ENCODE results near the gene UPB1. TPM values are rescaled to one million over a fixed set of nuclear protein-coding genes. Genes with fewer than 3 reads are reported as not detected.
A peak's percentile ranks its signal among the peaks of the same experiment; 100 is the strongest.

Gene UPB1
- total RNA-seq = under 1 TPM; 0.24 to 0.28 TPM
- long read RNA-seq, donor 1 = 0 reads
- long read RNA-seq, donor 2 = 0 reads

GRCh38 chr22:24494528-24495364 is at the start of gene UPB1:
Gene UPB1 (plus strand): TSS chr22:24495332. CDS start chr22:24495404, 72 bp downstream.
- intact Hi-C loops (cut with DNase I) = no loop called here
- no peak for DNase-seq (ENCODE audit: low spot score)

GRCh38 chr22:24445481-24446259 is 49.5 kb upstream of the UPB1 start:
- no peak for DNase-seq (ENCODE audit: low spot score)

GRCh38 chr22:24446260-24446611 is 48.9 kb upstream of the UPB1 start:
- intact Hi-C loops (cut with DNase I) = no loop called here
- no peak for DNase-seq (ENCODE audit: low spot score)

More at GRCh38 chr22:24445481-24446259, 49.5 kb upstream of the UPB1 start:
- intact Hi-C loops (cut with DNase I) = no loop called here

GRCh38 chr22:24450610-24451009 is 44.5 kb upstream of the UPB1 start:
- DNase-seq (ENCODE audit: low spot score) = no peak
- intact Hi-C loops (cut with DNase I) = no loop called here

GRCh38 chr22:24451162-24451561 is 44.0 kb upstream of the UPB1 start:
- intact Hi-C loops (cut with DNase I) = no loop called here
- DNase-seq (ENCODE audit: low spot score) = no peak

- DNase-seq (ENCODE audit: low spot score) = no peak
- intact Hi-C loops (cut with DNase I) = loop anchor here in 1 of 2 donors (2.0 kb wide), 1 partner anchor 45 kb away; no protein-coding TSS in a partner anchor
Observed at GRCh38 chr22:24453853-24454252, 41.3 kb upstream of the UPB1 start.

- intact Hi-C loops (cut with DNase I) = loop anchor here in 1 of 2 donors (2.0 kb wide), 1 partner anchor 46 kb away; no protein-coding TSS in a partner anchor
- DNase-seq (ENCODE audit: low spot score) = no peak
Observed at GRCh38 chr22:24455039-24455438, 40.1 kb upstream of the UPB1 start.

GRCh38 chr22:24455751-24456426 is 39.2 kb upstream of the UPB1 start:
- DNase-seq (ENCODE audit: low spot score) = peak; percentile 80
- intact Hi-C loops (cut with DNase I) = loop anchor here in 1 of 2 donors (2.0 kb wide), 1 partner anchor 47 kb away; no protein-coding TSS in a partner anchor

GRCh38 chr22:24457894-24458420 is 37.2 kb upstream of the UPB1 start:
- intact Hi-C loops (cut with DNase I) = no loop called here
- DNase-seq (ENCODE audit: low spot score) = no peak

- no peak for DNase-seq (ENCODE audit: low spot score)
- intact Hi-C loops (cut with DNase I) = no loop called here
Observed at GRCh38 chr22:24459911-24460310, 35.2 kb upstream of the UPB1 start.

- intact Hi-C loops (cut with DNase I) = no loop called here
- DNase-seq (ENCODE audit: low spot score) = no peak
Observed at GRCh38 chr22:24460418-24461089, 34.6 kb upstream of the UPB1 start.

- intact Hi-C loops (cut with DNase I) = no loop called here
Observed at GRCh38 chr22:24463071-24463760, 31.9 kb upstream of the UPB1 start.

GRCh38 chr22:24465566-24465965 is 29.6 kb upstream of the UPB1 start:
- intact Hi-C loops (cut with DNase I) = no loop called here
- DNase-seq (ENCODE audit: low spot score) = no peak

More at GRCh38 chr22:24463071-24463760, 31.9 kb upstream of the UPB1 start:
- DNase-seq (ENCODE audit: low spot score) = no peak

GRCh38 chr22:24465975-24466374 is 29.2 kb upstream of the UPB1 start:
- intact Hi-C loops (cut with DNase I) = no loop called here
- DNase-seq (ENCODE audit: low spot score) = no peak

GRCh38 chr22:24466716-24467328 is 28.3 kb upstream of the UPB1 start:
- no peak for DNase-seq (ENCODE audit: low spot score)
- intact Hi-C loops (cut with DNase I) = no loop called here

- intact Hi-C loops (cut with DNase I) = no loop called here
- no peak for DNase-seq (ENCODE audit: low spot score)
Observed at GRCh38 chr22:24467340-24467739, 27.8 kb upstream of the UPB1 start.

- intact Hi-C loops (cut with DNase I) = no loop called here
- DNase-seq (ENCODE audit: low spot score) = peak; percentile 93
Observed at GRCh38 chr22:24471570-24471969, 23.6 kb upstream of the UPB1 start.

GRCh38 chr22:24473284-24473683 is 21.8 kb upstream of the UPB1 start:
- intact Hi-C loops (cut with DNase I) = no loop called here
- DNase-seq (ENCODE audit: low spot score) = no peak

Data from posterior vena cava (tissue), 2 donors.